GM18511 (cell line): ENCODE results near the gene PTPRN.
"Not testable (repeated sequence)": the region's sequence is repeated elsewhere in the genome, so short reads cannot be mapped to it uniquely, and the experiment has no call there.

ENCODE experiments used
- ATAC-seq: cut with Tn5 transposase; IDR thresholded peaks from one replicate; pipeline ENCODE4 v1.9.1; 2021; ENCODE audit warnings: mild to moderate bottlenecking, moderate library complexity; ENCODE audit not compliant: unreplicated experiment

Gene PTPRN

DNA sequence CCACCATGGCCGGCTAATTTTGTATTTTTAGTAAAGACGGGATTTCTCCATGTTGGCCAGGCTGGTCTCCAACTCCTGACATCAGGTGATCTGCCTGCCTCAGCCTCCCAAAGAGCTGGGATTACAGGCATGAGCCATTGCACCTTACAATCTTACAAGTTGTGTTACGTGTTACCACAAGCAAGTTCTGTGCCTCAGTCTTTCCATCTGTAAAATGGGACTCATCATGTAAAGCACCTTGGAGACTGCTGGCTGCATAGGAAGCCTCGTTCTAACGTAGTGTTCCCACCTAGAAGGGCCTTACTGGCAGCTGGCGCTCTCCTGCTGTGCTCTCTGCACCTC, 20.0 kb downstream of the PTPRN start:
- no peak for ATAC-seq

DNA sequence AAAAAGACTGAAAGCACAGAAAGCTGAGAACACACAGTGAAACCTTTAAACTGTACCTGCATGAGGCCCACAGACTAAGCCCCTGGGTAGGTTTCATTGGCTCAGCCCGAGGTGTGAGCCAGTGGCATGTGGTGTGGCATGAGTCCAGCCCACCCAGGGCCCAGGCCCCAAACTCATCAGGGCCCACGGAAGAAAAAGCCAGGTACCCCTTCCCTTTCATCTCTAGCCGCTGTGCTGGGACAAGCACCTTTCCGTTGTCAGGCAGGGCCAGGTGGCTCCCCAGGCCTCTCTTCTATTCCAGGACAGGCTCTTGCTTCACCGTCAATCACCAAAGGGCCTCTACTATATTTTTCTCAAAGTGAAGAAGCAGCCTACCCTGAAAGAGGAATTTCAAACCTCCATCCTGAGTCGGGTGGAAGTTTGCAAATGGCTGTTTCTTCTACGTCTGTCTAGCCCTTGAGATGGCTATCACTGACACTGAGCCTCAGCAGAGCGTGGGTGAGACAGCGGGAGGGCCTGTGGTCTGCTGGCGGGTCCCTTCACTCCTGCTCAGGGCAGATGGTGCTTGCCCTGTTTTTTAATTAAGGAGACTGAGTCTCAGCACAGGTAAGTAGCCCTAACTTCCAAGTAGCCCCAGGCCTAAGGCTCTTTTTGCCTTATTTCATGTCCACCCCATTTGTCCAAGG, 21.5 kb downstream of the PTPRN start:
- no peak for ATAC-seq

DNA sequence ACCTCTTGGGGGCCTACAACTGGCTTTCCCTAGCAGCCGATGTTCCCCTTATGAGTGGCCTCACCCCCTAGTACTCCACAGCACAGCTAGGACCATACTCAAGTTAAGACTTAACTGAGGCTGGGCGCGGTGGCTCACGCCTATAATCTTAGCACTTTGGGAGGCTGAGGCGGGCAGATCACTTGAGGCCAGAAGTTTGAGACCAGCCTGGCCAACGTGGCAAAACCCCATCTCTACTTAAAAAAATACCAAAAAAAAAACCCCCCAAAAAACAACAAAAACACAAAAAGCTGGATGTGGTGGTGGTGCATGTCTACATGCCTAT, 22.1 kb downstream of the PTPRN start:
- ATAC-seq, result not testable (repeated sequence)

DNA sequence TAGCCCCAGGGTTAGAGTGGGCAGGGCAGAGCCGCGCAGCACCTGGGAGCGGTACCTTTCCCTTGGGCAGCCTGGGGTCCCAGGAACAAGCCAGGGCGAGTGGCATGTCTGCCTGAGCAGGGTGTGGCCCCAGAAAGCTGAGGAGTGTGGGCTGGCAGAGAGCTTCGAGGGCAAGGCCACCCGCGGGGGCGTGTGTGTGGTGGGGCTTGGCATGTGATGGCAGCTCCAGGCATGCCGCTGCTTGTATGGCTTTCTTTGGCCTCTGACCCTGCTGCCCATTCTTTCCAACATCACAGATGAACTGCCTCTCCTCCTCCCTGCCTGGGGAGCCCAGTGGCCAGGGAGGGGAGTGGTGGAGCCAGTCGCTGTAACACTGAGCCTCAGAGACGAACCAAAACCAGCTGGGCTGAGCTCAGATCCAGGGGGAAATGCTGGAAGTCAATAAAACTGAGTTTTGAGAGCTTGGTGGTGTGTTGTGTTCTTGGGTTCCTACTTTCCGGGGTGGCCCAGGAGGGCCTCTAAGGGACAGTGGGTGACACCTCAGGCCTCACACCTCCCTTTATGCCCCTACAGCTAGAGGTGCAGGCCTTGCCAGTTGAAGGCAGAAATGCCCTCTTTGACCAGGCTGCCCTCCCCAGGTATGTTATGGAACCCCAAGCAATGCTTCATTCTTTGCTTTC, 22.6 kb downstream of the PTPRN start:
- ATAC-seq, result no peak

DNA sequence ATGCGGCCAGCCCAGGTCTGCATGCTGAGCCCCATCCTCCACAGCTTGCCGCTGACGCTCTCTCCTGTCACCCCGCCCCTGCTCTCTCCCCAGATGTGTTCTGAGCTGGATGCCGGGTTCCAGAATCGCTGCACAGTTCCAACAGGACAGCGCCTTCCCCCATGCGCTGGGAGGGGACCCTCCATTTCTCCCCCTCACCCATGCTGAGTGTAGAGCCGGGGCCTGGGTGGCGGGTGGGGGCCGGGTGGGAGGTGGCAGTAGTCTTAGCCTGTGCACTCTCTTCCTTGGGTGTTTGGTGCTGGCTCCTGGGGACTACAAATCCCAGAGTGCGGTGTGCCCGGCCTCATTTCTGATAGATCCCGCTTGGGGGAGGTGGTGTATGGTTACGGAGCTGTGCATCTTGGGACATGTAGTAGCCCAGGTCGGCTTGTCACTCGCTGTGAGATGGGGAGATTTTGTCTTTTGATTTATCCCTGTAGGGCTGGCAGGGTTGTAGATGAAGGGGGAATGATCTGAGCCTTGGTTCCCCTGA, 23.2 kb downstream of the PTPRN start:
- ATAC-seq, result no peak

DNA sequence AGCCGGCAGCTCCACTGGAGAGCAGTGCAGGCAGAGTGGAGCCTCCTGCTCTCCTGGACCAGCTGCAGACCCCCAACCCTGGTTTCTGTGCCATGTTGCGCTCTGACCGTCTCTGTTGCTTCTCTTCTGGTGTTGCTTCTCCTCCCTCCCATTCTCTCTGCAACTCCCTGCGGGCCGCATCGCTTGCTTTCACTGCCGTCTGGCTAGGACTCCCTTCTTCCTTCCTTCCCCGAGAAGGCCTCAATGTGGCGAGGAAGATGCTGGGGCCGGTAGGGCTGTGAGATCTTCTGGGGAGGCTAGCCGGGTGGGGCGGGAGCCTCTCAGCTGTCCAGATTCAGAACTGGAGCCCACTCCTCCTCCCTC, 23.8 kb downstream of the PTPRN start:
- no peak for ATAC-seq

DNA sequence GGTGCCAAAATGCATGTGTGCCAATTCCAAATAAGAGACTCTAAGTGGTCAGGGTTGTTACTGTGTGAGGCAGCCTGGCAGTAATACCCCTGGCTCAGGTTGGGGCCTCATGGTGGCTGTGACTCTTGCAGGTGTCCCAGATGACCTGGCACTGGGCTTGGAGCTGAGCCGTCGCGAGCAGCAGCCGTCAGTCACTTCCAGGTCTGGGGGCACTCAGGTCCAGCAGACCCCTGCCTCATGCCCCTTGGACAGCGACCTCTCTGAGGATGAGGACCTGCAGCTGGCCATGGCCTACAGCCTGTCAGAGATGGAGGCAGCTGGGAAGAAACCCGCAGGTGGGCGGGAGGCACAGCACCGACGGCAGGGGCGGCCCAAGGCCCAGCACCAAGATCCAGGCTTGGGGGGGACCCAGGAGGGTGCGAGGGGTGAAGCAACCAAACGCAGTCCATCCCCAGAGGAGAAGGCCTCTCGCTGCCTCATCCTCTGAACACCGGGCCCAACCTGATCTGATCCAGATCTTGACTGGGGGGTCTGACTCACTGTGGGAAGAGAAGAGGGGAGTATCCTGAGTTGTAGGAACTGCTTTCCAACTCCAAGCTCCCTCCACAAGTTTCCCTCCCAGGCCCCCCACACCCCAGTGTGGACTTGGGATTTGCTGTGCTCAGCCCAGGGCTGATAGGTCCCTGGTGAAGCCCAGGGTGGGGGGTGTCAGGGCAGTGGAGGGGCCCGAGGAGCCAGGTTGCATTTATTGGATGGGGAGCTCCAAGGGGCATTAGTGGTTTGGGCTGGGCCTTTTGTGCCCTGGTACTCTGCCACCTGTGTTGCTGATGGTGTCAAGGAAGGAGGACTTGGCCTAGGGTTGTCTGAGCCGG, 24.5 kb downstream of the PTPRN start:
- no peak for ATAC-seq

DNA sequence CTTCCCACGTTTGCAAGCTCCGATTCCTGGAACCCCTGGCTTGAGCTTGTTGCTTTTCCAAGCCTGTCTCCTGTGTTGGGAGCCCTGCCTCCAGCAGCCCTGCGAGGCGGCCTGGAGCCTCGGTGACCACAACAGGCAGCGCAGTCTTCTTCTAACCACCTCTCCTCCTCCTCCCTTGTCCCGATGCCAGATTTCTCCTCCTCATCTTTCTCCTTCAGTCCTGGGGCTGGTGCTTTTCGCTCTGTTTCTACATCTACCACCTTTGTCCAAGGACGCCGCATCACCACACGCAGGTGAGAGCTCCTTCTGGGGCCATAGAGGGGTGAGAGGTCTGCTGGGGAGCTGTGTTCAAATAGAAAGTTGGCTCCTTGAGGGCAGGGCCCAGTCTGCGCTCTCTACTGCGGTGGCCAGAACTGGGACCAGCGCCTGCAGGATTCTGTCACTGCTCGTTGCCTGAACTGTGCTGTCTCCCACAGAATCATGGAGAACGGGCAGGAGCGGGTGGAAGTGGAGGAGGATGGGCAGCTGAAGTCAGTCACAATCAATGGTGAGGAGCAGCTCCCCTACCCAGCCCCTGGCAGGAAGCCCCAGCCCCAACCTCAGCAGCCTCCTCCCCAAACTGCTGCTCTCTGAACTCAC, 26.1 kb downstream of the PTPRN start:
- ATAC-seq, result no peak

DNA sequence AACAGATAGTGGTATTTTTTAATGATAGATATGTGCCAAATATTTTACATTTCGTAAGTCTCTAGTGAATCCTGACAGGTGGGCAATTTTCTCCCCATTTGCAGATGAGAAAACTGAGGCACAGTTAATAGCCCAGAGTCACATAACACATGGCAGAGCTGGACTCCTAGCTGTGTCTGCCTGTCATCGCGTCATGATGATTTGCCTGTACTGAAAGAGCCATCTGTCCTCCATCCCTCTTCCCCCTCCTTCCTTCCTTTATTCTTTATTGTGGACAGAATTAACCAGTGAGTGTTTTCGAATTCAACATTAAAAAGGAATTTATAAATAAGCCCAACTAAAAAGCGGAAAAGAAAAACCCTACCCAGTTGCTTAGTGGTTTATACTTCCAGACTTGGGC, 26.8 kb downstream of the PTPRN start:
- no peak for ATAC-seq

DNA sequence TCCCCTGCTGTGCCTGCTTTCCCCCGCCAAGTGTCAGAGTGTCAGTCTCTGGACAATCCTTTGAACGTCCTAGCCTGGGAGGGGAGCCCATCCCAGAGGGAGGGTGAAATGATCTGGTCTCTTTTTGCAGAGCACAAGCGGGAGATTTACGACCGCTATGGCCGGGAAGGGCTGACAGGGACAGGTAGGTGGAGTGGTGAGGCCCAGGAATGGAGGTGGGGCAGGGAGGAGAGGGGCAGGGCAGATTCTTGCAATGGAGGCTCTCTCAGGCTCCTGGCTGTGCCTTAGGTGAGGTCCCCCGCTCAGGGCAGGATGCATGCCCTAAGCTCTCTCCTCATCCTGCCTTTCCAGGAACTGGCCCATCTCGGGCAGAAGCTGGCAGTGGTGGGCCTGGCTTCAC, 27.6 kb downstream of the PTPRN start:
- no peak for ATAC-seq

DNA sequence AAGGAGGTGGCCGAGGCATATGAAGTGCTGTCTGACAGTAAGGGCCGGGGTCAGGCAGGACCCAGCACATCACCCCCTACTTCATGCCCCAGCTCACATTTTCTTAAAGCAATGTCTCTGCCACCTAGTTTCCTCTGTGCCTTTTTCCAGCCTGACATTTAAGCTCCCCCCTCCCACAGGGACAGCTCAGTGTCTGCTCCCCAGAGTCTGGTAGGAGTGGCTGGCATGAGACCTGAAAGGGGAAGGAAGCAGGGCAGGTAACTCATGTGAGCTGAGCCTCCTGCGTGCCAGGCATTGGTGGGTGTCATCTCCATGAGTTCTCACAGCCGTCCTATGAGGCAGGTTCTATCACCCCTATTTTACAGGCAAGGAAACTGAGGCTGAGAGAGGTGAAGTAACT, 28.6 kb downstream of the PTPRN start:
- no peak for ATAC-seq

DNA sequence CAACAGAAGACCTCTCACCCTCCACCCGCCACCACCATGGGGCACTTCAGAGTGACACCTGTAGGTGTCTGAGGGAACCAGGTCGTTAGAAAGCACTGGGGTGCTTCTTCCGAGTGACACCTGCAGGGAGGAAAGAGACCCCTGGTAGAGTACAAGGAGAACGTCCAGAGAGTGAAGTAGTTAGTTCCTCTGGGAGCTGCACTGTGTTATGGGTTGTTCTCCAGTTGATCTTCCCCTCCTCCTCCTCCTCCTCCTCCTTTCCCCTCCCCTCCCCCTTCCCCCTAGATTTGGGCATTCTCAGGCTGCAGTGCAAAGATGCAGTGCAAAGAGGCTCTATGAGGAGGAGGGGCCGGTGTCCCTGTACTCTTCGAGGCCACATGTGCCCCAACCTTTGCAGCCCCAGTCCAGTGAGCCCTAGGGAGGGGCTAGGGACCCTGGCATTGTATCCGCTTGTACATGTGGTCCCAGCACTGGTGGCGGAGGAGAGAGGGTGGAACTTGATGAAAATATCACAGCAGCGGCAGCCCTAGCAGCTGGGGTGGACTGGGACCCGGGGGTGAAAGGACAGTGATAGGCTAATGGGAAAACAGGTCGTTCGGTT, 29.2 kb downstream of the PTPRN start:
- no peak for ATAC-seq

DNA sequence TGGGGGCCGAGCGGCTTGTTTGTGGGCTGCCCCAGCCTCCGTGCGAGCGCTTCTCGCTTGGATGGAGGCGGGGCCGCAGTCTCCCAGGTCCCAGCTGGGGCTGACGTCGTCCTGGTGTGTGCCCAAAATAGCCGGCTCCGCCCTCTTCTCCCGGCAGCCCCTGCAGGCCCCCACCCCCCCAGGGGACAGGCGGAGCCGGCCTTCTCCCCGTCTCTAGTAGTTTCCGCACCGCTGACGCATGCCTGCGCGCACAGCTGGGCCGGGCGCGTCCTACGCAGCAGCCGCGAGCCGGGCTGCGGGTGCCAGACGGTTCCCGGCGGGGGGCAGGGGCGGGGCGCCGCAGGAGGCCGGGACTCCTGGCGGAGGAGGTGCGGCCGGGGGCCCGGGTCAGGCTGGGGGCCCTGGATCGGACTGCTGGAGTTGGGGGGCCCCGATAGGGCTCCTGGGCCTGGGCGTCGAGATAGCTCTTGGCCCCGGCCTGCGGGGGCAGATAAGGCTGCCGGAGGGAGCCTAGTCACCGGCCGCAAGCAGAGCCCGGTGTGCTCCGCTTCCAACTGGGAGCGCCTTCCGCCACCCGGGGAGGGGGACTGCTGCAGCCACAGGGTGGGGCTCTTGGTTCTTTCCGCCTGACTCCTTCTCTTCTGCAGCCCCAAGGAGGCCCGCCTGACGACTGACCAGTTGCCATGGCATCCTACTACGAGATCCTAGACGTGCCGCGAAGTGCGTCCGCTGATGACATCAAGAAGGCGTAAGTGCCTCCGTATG, 29.9 kb downstream of the PTPRN start, which contains the start of gene DNAJB2:
Gene DNAJB2 (plus strand): TSS at position 216 of the 765 bp plus-strand sequence. CDS start 468 bp downstream, at position 684.
- peak; percentile 87 for ATAC-seq

DNA sequence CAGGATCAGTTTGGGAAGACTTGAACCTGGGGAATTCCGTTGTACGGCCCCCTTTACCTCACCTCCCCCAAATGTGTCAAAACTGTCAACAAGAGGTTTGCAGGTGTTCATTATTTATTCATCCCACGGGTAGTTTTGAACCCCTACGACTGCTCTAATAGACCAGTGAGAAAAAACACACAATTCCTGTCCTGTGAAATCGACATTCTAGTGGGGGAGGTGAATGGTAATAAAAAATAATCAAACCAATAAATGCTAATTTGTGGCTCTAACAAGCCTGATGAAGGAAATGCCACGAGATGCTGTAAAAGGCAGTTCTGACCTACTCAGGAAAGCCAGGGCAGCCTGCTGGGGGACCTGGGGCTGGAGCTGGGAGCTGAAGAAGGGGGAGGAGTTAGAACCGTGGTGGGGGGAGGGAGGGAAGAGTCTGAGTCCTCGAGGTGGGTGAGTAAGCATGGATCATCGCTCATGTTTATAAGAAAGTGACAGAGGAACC, 30.5 kb downstream of the PTPRN start:
- no peak for ATAC-seq

DNA sequence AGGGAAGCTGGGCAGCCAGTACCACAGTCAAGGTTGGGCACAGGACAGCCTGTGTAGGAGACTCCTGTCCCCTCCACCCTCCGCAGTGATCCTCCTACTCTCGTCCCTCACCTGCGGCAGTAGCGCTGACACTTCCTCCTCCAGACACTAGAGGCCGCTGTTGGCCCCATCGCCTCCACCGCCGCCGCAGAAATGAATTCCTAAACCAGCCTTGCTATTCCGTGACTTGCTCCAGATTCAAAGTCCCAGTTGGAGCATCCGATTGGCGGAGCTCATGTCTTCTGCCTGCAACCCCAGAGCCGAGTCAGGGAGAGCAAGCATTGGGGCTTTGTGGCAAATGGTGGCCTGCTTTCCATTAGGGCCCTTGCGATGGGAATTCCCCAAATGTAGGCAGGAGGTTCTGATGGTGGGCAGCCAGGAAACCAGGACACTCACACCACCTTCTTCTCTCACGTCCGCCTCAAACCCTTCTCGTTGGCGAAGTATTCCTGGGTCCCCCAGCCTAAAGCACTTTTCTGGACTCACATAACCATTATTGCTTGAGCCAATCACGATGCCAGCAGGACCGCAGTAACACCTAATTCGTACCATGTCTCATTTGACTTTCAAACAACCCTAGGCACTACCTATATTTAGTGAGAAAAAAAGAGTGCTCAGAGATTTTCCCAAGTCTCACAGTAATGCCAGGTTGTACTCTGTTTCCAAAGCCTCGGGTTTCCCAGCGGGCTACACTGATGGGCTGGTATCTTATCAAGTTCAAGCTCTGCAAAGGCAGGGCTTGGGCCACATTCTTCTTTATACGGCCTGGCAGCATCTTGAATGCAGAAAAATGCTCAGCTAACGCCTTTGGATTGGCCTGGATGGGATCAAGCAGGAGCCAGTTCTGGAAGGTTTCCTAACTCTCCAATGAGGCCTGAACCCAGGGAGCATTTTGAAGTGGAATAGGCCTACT, 31.2 kb downstream of the PTPRN start:
- no peak for ATAC-seq

DNA sequence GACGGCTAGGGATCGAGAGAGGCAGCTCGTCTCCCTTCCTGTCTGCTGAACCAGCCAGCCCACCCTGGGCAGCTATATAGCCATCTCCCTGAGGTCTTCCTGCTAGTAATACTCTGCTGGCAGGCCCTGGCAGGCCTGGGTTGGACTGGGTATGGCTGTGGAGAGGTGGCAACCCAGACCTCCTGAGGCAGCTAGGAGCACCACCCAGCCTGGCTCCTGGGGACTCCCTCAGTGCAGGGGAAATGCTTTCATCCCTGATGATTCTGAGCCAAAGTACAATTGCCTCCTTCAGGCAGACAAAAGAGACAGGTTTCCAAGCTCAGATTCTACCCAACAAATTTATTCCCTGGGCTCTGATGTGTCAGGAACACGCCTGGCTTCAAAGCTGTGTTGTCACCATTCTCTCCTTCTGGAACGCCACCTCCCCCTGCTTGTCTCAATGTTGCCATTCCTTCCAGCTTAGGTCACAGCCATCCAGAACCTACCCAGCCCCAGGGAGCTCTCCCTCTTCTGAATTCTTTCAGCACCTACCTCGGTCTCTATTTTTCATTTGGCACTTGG, 34.8 kb downstream of the PTPRN start:
- ATAC-seq, result no peak

DNA sequence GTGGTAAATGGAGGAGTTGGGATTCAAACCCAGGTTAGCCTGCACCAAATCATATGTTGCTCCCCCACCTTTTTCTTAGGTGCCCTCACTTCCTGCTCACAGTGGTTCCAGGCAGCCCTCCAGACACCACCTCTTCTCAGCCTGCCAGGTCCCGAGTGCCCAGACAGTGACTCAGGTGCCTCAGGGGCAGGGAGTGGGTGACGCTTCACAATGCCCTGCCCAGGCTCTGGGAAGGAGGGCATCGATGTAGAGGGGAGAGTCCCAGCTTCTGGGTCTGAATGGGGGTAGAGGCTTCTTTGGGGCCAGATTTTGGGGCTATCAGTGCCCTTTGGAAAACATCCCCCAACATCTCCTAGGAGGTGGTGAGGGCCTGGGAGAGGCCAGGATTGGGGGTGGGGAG, 35.3 kb downstream of the PTPRN start:
- no peak for ATAC-seq

DNA sequence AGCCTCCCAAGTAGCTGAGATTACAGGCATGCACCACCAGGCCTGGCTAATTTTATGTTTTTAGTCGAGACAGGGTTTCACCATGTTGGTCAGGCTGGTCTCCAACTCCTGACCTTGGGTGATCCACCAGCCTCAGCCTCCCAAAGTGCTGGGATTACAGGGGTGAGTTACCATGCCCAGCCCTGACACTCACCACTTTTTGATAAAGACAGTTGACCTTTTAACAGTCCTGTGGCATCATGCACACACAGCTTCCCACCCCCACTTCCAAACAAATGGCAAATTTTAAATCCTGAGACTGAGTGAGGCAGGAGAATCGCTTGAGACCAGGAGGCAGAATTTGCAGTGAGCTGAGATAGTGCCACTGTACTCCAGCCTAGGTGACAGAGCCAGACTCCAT, 36.2 kb downstream of the PTPRN start:
- no peak for ATAC-seq

DNA sequence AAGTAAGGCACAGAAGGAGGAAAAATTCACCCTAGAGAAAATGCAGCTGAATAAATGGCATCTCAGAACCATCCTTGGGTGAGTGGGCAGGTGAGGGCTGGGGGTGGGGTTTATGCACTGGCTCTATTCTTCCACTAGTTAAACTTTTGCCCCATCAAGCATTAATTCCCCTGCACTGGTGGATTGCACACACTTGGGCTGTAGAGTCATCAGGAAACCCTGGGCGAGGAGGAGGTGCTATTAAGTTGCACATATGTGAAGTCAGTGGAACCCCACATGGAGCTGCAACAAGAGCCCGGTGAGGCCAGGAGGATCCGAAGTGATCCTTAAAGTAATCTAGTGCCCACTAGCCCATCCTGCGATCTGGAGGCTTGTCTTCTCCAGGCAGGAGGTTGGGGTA, 36.8 kb downstream of the PTPRN start:
- ATAC-seq, result no peak
